HepG2 (cell line): Measurements from ENCODE around the gene COBL. TPM values are rescaled to one million over a fixed set of nuclear protein-coding genes. Genes with fewer than 3 reads are reported as not detected.

Experiments used
- ATAC-seq: fragments of 200-7000 bp; cut with Tn5 transposase; 3 replicates; pipeline ENCODE4 v1.9.1; 2020; ENCODE audit warnings: mild to moderate bottlenecking, moderate library complexity
- BruUV-seq: library from RNA; stranded (reverse); fragments of 400-500 nt; replicated peaks from 2 replicates; lab custom pipeline; 2021; lab: Mats Ljungman, UMichigan
- CTCF ChIA-PET: fragments of 300-600 bp; formaldehyde crosslinking; extraction: SDS; loops from one replicate; lab custom pipeline; 2021; ENCODE audit warnings: low total read pairs, inconsistent platforms, low intra/inter-chr PET ratio; lab: Yijun Ruan, JAX
- POLR2A ChIA-PET: fragments of 350-600 bp; sonication (Branson Sonifier 250); formaldehyde crosslinking; loops from one replicate; lab custom pipeline; 2020; ENCODE audit warnings: antibody characterized with exemption, inconsistent platforms; lab: Yijun Ruan, JAX
- DNase-seq: peaks from one replicate; pipeline ENCODE4 v3.0.0-alpha.2; 2015; ENCODE audit warnings: low spot score
- FAIRE-seq: peaks from 3 replicates; lab custom pipeline; 2011; peaks lifted over from hg19 to GRCh38; lab: Jason Lieb, UNC
- H2AFZ ChIP-seq: one replicate; pipeline ENCODE4 v1.6.1; 2011; ENCODE audit warnings: low read length, inconsistent platforms
- H3K27ac ChIP-seq: fragments of 300-600 bp; 3 replicates; pipeline ENCODE4 v1.8.0; 2011; ENCODE audit warnings: mixed run types, mild to moderate bottlenecking, mixed read lengths, low read length, inconsistent platforms; ENCODE audit not compliant: insufficient read depth; ENCODE audit errors: extremely low read length
- H3K27me3 ChIP-seq, 2 experiments: fragments of 200-600 bp in 1 of 2; 2 replicates in 1 of 2; 3 replicates in 1 of 2; pipeline versions ENCODE4 v1.6.0 to v1.8.0; 2011; ENCODE audit warnings: low read length in 2 of 2, mild to moderate bottlenecking in 2 of 2, moderate library complexity in 2 of 2, inconsistent platforms in 1 of 2; ENCODE audit not compliant: insufficient read depth in 2 of 2, control insufficient read depth in 1 of 2
- H3K36me3 ChIP-seq, 2 experiments: fragments of 200-600 bp in 1 of 2; replicated peaks in 1 of 2; 2 replicates in 1 of 2; 3 replicates in 1 of 2; pipeline versions ENCODE4 v1.5.1 to v1.8.0; 2011; ENCODE audit warnings: low read length in 2 of 2, inconsistent platforms in 1 of 2; ENCODE audit not compliant: insufficient read depth in 2 of 2, control insufficient read depth in 1 of 2
- H3K4me1 ChIP-seq: 2 replicates; pipeline ENCODE4 v1.5.1; 2012; ENCODE audit warnings: low read length, inconsistent platforms; ENCODE audit not compliant: insufficient read depth
- H3K4me2 ChIP-seq: 2 replicates; pipeline ENCODE4 v1.6.0; 2011; ENCODE audit warnings: low read depth, low read length, inconsistent platforms
- H3K4me3 ChIP-seq, 3 experiments: fragments of 200-600 bp in 1 of 3; sonication (generic), shearing (Covaris generic) in 1 of 3; replicated peaks in 1 of 3; 2 replicates each; pipeline ENCODE4 v1.5.1; 2011 to 2016; ENCODE audit warnings: low read length in 3 of 3, inconsistent platforms in 2 of 3, low read depth in 2 of 3, mild to moderate bottlenecking in 2 of 3, control low read depth in 1 of 3, mixed read lengths in 1 of 3; ENCODE audit not compliant: insufficient read depth in 1 of 3
- H3K79me2 ChIP-seq: one replicate; pipeline ENCODE4 v1.6.1; 2011; ENCODE audit warnings: low read length, inconsistent platforms; ENCODE audit not compliant: insufficient read depth
- H3K9ac ChIP-seq: 2 replicates; pipeline ENCODE4 v1.6.0; 2011; ENCODE audit warnings: mild to moderate bottlenecking, low read depth, low read length, inconsistent platforms; ENCODE audit not compliant: insufficient read depth
- H3K9me3 ChIP-seq: 2 replicates; pipeline ENCODE4 v1.5.1; 2012; ENCODE audit warnings: mild to moderate bottlenecking, low read length
- H4K20me1 ChIP-seq: 2 replicates; pipeline ENCODE4 v1.6.0; 2011; ENCODE audit warnings: inconsistent platforms, mild to moderate bottlenecking, low read length, moderate library complexity; ENCODE audit not compliant: insufficient read depth
- GATAD2A ChIP-seq: IDR thresholded peaks from 2 replicates; pipeline ENCODE4 v1.6.1; 2016
- GTF3A ChIP-seq: sonication (generic); formaldehyde crosslinking; conservative IDR thresholded peaks from 2 replicates; pipeline ENCODE4 v1.4.0; 2020; ENCODE audit warnings: mild to moderate bottlenecking, missing genetic modification reagents
- KLF15 ChIP-seq: sonication (generic); formaldehyde crosslinking; IDR thresholded peaks from 2 replicates; pipeline ENCODE4 v1.8.1; 2023; ENCODE audit warnings: borderline replicate concordance, mild to moderate bottlenecking, inconsistent platforms, missing genetic modification reagents, mixed read lengths
- TBP ChIP-seq: sonication (generic); formaldehyde crosslinking; IDR thresholded peaks from 2 replicates; pipeline ENCODE4 v1.5.0; 2020; ENCODE audit warnings: missing genetic modification reagents
- TMF1 ChIP-seq: sonication (generic); formaldehyde crosslinking; IDR thresholded peaks from 2 replicates; pipeline ENCODE4 v1.8.1; 2022; ENCODE audit warnings: low read depth, missing genetic modification reagents
- ZNF335 ChIP-seq: sonication (generic); formaldehyde crosslinking; IDR thresholded peaks from 2 replicates; pipeline ENCODE4 v1.4.0; 2020; ENCODE audit warnings: missing genetic modification reagents
- WGBS: methylation state at CpG from one replicate; pipeline ENCODE4 v1.1.6; 2017; ENCODE audit warnings: low lambda C conversion rate; 5-methylcytosine and 5-hydroxymethylcytosine counted together
- in situ Hi-C: cut with HindIII; loops from 2 replicates; pipeline ENCODE4 v1.10.0; 2017; ENCODE audit warnings: low pct_unique_long_range_greater_than_20kb; ENCODE audit not compliant: extremely low pct_ligation_motif_present
- intact Hi-C: fragments of 100-400 bp; cut with micrococcal nuclease; formaldehyde crosslinking; loops from one replicate; pipeline ENCODE4 v1.10.0; 2022; ENCODE audit not compliant: unreplicated experiment
- polyA plus RNA-seq, 8 experiments: library from polyadenylated mRNA; depleted of rRNA in 3 of 8; stranded (reverse) in 7 of 8; unstranded in 1 of 8; fragments of >200 nt; fragmentation: Illumina TruSeq in 4 of 8; extraction: Trizol in 4 of 8; gene quantifications; 2 replicates each; pipeline versions ENCODE4 v1.2.1 to v1.2.3, GENCODE V29; 2011 to 2016; ENCODE audit warnings: low read depth in 4 of 8, missing spikeins in 1 of 8, mixed read lengths in 1 of 8; ENCODE audit not compliant: insufficient read depth in 1 of 8
- total RNA-seq, 5 experiments: library from RNA; depleted of rRNA; stranded (reverse); fragments of >200 nt; fragmentation: Illumina TruSeq; extraction: Trizol; gene quantifications; 2 replicates each; pipeline ENCODE4 v1.2.3, GENCODE V29; 2016; ENCODE audit warnings: low read depth in 1 of 5
- TF ChIP-seq, protein P1 (sequence below): IDR thresholded peaks from 2 replicates; pipeline ENCODE4 v1.6.1; 2016; ENCODE audit warnings: low read depth, missing genetic modification reagents, missing compliant biosample characterization

The COBL gene
- total and polyA plus RNA-seq, 2 of the 13 experiments (the other 11 are each of a cell fraction or from before 2014, with no cell fraction given), result 3.8 to 4.9 TPM

DNA sequence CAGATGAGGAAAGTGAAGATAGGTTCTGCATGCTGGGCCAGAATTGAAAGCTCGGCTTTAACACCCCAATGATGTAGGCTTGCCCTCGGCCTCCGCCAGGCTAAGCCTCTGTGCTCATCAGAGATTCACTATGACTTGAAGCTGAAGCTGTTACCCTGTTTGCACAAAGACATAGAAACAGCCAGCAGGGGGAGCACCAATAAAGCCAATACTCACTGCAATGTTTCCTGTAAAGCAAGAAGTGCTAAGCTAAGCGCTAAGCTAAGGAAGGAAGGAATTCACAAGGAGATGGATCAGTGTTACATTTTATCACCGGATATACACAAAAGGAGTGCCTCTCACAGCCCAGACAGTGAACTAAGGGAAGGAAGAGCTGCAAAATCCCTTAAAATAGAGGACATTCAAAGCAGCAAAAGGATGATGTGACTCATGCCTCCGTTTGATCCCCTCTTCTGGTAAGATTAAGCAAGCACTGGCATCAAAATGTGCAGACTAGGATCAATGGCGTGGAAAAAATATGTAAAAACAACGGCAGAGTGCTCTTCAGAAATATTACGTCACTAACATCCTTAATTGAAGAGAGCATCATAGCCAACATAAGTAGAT lies 153.8 kb downstream of the COBL start (continued):
- TF ChIP-seq, protein P1, sequence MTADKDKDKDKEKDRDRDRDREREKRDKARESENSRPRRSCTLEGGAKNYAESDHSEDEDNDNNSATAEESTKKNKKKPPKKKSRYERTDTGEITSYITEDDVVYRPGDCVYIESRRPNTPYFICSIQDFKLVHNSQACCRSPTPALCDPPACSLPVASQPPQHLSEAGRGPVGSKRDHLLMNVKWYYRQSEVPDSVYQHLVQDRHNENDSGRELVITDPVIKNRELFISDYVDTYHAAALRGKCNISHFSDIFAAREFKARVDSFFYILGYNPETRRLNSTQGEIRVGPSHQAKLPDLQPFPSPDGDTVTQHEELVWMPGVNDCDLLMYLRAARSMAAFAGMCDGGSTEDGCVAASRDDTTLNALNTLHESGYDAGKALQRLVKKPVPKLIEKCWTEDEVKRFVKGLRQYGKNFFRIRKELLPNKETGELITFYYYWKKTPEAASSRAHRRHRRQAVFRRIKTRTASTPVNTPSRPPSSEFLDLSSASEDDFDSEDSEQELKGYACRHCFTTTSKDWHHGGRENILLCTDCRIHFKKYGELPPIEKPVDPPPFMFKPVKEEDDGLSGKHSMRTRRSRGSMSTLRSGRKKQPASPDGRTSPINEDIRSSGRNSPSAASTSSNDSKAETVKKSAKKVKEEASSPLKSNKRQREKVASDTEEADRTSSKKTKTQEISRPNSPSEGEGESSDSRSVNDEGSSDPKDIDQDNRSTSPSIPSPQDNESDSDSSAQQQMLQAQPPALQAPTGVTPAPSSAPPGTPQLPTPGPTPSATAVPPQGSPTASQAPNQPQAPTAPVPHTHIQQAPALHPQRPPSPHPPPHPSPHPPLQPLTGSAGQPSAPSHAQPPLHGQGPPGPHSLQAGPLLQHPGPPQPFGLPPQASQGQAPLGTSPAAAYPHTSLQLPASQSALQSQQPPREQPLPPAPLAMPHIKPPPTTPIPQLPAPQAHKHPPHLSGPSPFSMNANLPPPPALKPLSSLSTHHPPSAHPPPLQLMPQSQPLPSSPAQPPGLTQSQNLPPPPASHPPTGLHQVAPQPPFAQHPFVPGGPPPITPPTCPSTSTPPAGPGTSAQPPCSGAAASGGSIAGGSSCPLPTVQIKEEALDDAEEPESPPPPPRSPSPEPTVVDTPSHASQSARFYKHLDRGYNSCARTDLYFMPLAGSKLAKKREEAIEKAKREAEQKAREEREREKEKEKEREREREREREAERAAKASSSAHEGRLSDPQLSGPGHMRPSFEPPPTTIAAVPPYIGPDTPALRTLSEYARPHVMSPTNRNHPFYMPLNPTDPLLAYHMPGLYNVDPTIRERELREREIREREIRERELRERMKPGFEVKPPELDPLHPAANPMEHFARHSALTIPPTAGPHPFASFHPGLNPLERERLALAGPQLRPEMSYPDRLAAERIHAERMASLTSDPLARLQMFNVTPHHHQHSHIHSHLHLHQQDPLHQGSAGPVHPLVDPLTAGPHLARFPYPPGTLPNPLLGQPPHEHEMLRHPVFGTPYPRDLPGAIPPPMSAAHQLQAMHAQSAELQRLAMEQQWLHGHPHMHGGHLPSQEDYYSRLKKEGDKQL (CRISPR knock-in tag), result no peak
- no peak for TF ChIP-seq TBP

DNA sequence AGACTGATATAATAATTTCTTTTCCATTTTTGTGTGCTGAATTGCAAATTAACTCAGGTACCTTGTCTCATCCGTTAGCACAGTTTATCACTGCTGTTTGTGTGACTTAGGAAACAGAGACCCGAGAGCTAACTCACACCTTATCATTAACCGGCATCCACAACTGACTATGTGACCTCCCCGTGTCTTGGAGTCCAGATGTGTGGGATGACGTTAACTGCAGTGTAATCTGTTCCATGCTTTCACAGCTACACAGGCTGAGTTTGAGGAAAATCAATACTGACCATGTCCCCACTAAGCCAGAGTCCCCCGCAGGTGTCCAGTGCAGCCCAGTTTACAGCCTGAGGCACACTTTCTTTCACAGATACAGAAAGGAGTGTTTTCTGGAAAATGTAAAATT lies 154.7 kb downstream of the COBL start:
- POLR2A ChIA-PET, result no interaction called here
- Histone ChIP-seq H3K9ac (no peak overlapping the region), H3K9me3 (no peaks in the 10 kb centered on the region), H3K4me1 (peaks cover 2% of the 10 kb centered on the region; the same call in 1 of the 2 replicates), H4K20me1 (no peaks in the 10 kb centered on the region; the same call in 1 of the 2 replicates), H3K36me3 (no peaks in the 10 kb centered on the region), H3K27ac (no peak overlapping the region), H3K79me2 (no peaks in the 10 kb centered on the region), H3K27me3 (no peaks in the 10 kb centered on the region), H3K4me3 (no peak overlapping the region), H2AFZ (no peak overlapping the region), H3K4me2 (no peak overlapping the region)
- FAIRE-seq (no peak), ATAC-seq (no peak), DNase-seq (no peak)
- CTCF ChIA-PET, result interaction anchor here (4.1 kb wide), 1 partner anchor 206 kb away, joined by 38 read pairs; no protein-coding TSS in a partner anchor
- BruUV-seq, result no TSS peak
- in situ Hi-C loops (loop anchor here (5.0 to 25.0 kb wide), 2 partner anchors 205 to 1050 kb away; no protein-coding TSS in a partner anchor), intact Hi-C loops (loop anchor here (1.0 to 5.0 kb wide), 8 partner anchors 95 to 1070 kb away; partner anchors contain the start of genes GRB10 and ZPBP)
- TF ChIP-seq KLF15 (CRISPR knock-in tag), result no peak
- no peak for TF ChIP-seq ZNF335 (CRISPR knock-in tag)
- no peak for TF ChIP-seq GATAD2A
- TF ChIP-seq GTF3A, result no peak
- TF ChIP-seq TMF1, result no peak
- WGBS, result 94% methylated on average over 6 of the region's 6 CpGs
